ENCODE measurements around the gene HAX1.
A peak's percentile ranks its signal among the peaks of the same experiment; 100 is the strongest.

Gene HAX1

DNA sequence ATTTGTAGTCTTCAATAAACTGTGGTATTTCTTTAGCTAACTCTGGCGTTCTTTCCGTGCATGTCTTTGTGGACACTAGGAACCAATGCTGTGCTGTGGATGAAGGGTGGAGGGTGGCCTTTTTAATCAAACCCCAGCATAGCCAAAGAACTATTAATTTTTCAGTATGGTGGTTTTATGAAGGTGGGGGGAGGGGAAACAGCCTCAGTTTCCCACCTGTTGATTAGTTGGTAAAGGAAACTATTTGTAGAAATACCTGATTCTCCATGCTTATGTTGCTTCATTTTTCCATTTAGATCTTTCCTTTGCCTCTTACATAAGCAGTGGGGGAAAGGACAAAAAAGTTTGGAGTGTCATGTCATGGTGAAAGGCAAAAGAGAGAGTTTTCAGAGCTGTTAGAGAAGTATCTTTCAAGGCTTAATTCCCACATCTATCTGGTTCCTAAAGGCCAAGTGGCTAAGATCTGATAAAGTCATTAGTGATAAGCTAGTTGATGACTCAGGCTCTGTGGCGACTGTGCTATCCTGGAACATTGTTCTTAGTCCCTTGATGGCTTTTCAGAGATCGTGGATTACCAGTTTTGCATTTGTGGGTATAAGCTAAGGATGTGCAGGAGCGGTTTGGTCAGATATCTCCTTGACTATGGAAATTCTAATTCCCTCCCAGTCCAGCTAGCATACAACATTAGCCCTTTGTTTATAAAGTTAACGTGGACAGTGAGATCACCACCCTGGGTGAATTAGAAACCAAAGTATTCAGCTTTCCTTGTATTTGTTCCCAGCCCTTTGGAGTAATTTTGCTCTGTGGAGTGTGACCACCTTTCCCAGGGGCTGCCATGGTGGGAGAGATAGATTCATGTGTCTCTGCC lies 8.7 kb upstream of the HAX1 start:
- TF ChIP-seq, protein P1, sequence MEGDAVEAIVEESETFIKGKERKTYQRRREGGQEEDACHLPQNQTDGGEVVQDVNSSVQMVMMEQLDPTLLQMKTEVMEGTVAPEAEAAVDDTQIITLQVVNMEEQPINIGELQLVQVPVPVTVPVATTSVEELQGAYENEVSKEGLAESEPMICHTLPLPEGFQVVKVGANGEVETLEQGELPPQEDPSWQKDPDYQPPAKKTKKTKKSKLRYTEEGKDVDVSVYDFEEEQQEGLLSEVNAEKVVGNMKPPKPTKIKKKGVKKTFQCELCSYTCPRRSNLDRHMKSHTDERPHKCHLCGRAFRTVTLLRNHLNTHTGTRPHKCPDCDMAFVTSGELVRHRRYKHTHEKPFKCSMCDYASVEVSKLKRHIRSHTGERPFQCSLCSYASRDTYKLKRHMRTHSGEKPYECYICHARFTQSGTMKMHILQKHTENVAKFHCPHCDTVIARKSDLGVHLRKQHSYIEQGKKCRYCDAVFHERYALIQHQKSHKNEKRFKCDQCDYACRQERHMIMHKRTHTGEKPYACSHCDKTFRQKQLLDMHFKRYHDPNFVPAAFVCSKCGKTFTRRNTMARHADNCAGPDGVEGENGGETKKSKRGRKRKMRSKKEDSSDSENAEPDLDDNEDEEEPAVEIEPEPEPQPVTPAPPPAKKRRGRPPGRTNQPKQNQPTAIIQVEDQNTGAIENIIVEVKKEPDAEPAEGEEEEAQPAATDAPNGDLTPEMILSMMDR (IDR thresholded peaks at IDR 0.05): no peak
- Histone ChIP-seq H3K27me3 (no peaks in the 10 kb centered on the region), H3K4me3 (ENCODE audit: low read depth in 1 of 2, low read length in 1 of 2) (no peak overlapping the region), H3K36me3 (peaks cover 79% of the 10 kb centered on the region), H3K9me3 (no peaks in the 10 kb centered on the region), H3K4me1 (ENCODE audit: control insufficient read depth in 1 of 2, insufficient read depth in 1 of 2, low read depth in 1 of 2, low read length in 1 of 2) (no peaks in the 10 kb centered on the region), H3K27ac (no peak overlapping the region)

DNA sequence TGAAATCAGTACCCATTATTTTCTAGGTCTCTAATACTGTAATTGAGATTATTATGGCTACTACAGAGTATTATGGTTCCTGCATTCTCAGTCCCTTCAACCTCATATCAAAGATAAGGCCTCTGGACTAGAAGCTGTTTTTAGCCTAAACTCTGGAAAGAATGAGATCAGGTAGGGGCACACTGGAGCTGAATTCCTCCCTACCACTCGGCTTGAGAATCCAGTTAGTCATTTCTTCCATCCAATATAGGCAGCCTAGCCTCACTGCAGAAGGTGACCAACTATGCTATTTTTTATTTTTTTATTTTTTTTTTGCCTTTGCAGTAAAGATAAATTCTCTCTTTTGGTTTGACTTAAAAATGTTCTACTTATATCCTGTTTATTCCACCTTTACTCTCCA lies 8.0 kb upstream of the HAX1 start:
- Histone ChIP-seq H3K4me1 (ENCODE audit: control insufficient read depth in 1 of 2, insufficient read depth in 1 of 2, low read depth in 1 of 2, low read length in 1 of 2) (no peaks in the 10 kb centered on the region), H3K27me3 (no peaks in the 10 kb centered on the region), H3K36me3 (peaks cover 79% of the 10 kb centered on the region), H3K4me3 (ENCODE audit: low read depth in 1 of 2, low read length in 1 of 2) (no peak overlapping the region), H3K27ac (peak overlapping the region; percentile 53), H3K9me3 (no peaks in the 10 kb centered on the region)
- TF ChIP-seq, protein P1 (IDR thresholded peaks at IDR 0.05): no peak

DNA sequence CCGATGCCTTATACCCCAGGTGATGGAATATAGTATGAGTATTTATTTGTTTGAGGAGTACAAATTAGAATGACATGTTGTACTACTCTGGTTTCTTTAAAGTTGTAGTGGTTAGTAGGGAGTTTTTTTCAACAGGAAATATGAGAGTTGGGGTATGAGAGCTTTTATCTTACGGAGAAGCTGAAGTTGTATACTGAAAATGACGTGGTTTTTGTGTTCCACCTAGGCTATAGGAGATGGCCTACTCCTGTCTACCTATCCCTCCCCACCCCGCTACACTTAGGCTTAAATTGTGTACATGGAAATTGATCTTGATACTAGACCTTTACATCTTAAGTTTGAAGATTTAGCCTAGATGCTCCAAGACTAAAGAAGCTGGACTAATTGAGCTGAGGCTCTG lies 6.8 kb upstream of the HAX1 start:
- peaks cover 78% of the 10 kb centered on the region for H3K36me3 ChIP-seq
- no peaks in the 10 kb centered on the region for H3K4me1 ChIP-seq (ENCODE audit: control insufficient read depth in 1 of 2, insufficient read depth in 1 of 2, low read depth in 1 of 2, low read length in 1 of 2)
- H3K27me3 ChIP-seq: no peaks in the 10 kb centered on the region
- no peak overlapping the region for H3K27ac ChIP-seq
- H3K4me3 ChIP-seq (ENCODE audit: low read depth in 1 of 2, low read length in 1 of 2): no peak overlapping the region
- H3K9me3 ChIP-seq: no peaks in the 10 kb centered on the region
- TF ChIP-seq, protein P1 (IDR thresholded peaks at IDR 0.05): no peak

DNA sequence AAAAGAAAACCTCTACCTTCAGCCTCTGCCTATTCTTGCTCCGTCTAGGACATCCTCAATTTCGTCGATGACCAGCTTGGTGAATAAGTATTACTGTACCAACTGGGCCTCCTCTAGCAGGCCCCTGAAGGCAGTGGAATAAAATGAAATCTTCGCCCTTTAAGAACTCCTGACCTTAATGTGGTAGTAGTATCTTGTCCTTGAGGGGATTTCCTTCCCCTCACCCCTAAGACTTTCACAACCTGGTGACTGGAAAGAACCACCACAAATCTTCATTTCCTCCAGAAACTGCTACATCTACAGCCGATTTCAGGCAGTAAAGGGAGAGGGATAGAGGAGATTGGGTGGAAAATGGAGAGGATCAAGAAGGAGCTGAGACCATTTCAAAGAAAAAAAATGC lies 1.6 kb upstream of the HAX1 start:
- no peak overlapping the region for H3K4me3 ChIP-seq (ENCODE audit: low read depth in 1 of 2, low read length in 1 of 2)
- no peaks in the 10 kb centered on the region for H3K9me3 ChIP-seq
- peaks cover 56% of the 10 kb centered on the region for H3K36me3 ChIP-seq
- TF ChIP-seq, protein P1 (IDR thresholded peaks at IDR 0.05): no peak
- no peaks in the 10 kb centered on the region for H3K27me3 ChIP-seq
- H3K27ac ChIP-seq: peak overlapping the region; percentile 94
- H3K4me1 ChIP-seq (ENCODE audit: control insufficient read depth in 1 of 2, insufficient read depth in 1 of 2, low read depth in 1 of 2, low read length in 1 of 2): peaks cover 7 to 21% of the 10 kb centered on the region in 2 experiments

DNA sequence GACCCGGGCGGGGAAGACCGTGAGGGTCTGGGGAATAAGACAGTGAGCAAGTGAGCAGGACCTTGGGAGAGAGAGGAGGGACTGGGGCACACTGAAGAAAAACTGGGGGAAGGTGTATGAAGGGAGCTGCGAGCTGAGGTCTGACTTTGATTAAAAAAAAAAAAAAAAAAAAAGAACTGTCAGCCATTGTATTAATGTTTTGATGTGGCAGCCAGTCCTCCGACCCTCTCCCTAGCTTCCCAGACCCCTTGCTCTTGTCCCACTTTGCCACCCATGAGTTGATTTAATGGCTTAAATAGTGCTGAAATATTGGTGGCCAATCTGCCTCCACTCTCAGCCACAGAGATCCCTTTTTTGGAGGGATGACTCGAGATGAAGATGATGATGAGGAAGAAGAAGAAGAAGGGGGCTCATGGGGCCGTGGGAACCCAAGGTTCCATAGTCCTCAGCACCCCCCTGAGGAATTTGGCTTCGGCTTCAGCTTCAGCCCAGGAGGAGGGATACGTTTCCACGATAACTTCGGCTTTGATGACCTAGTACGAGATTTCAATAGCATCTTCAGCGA lies 652 bp downstream of the HAX1 start:
- TF ChIP-seq, protein P1 (IDR thresholded peaks at IDR 0.05): no peak
- Histone ChIP-seq H3K36me3 (peaks cover 42% of the 10 kb centered on the region), H3K4me3 (ENCODE audit: low read depth in 1 of 2, low read length in 1 of 2) (peak overlapping the region; percentile 73 to 98)

More for the DNA sequence above, 652 bp downstream of the HAX1 start:
- Histone ChIP-seq H3K27me3 (no peaks in the 10 kb centered on the region), H3K4me1 (ENCODE audit: control insufficient read depth in 1 of 2, insufficient read depth in 1 of 2, low read depth in 1 of 2, low read length in 1 of 2) (peaks cover 7 to 21% of the 10 kb centered on the region in 2 experiments), H3K27ac (peak overlapping the region; percentile 94), H3K9me3 (no peaks in the 10 kb centered on the region)
